Osteocyte (in vitro differentiated cells): Measurements from ENCODE around the gene SLC26A4. TPM values are rescaled to one million over a fixed set of nuclear protein-coding genes. Genes with fewer than 3 reads are reported as not detected.

ENCODE experiments used
- DNase-seq: peaks from one replicate; pipeline ENCODE4 v3.0.0; 2021; ENCODE audit warnings: mixed read lengths; ENCODE audit not compliant: unreplicated experiment; ENCODE audit errors: extremely low spot score
- H3K27ac Mint-ChIP-seq: one replicate; pipeline ENCODE4 v1.8.0; 2021; ENCODE audit warnings: mild to moderate bottlenecking, mixed read lengths; ENCODE audit not compliant: unreplicated experiment
- H3K27me3 Mint-ChIP-seq: one replicate; pipeline ENCODE4 v1.8.0; 2021; ENCODE audit warnings: mixed read lengths; ENCODE audit not compliant: unreplicated experiment
- H3K36me3 Mint-ChIP-seq: one replicate; pipeline ENCODE4 v1.8.0; 2021; ENCODE audit warnings: mixed read lengths; ENCODE audit not compliant: unreplicated experiment
- H3K4me1 Mint-ChIP-seq: one replicate; pipeline ENCODE4 v1.8.0; 2021; ENCODE audit warnings: mixed read lengths; ENCODE audit not compliant: unreplicated experiment
- H3K4me3 Mint-ChIP-seq: one replicate; pipeline ENCODE4 v1.8.0; 2021; ENCODE audit warnings: mild to moderate bottlenecking, moderate library complexity, mixed read lengths; ENCODE audit not compliant: unreplicated experiment
- H3K9me3 Mint-ChIP-seq: one replicate; pipeline ENCODE4 v1.8.0; 2021; ENCODE audit warnings: mixed read lengths; ENCODE audit not compliant: unreplicated experiment
- CTCF ChIP-seq: fragments of 200-600 bp; sonication (generic); IDR thresholded peaks from 2 replicates; pipeline ENCODE4 v1.5.0; 2021; ENCODE audit warnings: antibody characterized with exemption, mild to moderate bottlenecking, moderate library complexity
- total RNA-seq: library from RNA; stranded (reverse); gene quantifications from 2 replicates; pipeline ENCODE4 v1.2.1, GENCODE V29; 2021

SLC26A4 gene
- total RNA-seq, 1 donor from 2014 or later: 0.51 TPM

- Mint-ChIP-seq H3K27me3 (peaks cover 35% of the 10 kb centered on the region), H3K36me3 (no peaks in the 10 kb centered on the region), H3K9me3 (no peaks in the 10 kb centered on the region), H3K27ac (no peak overlapping the region), H3K4me3 (no peak overlapping the region), H3K4me1 (no peaks in the 10 kb centered on the region)
- no peak for DNase-seq
- no peak for TF ChIP-seq CTCF
These were observed 106.8 kb downstream of the SLC26A4 start for GRCh38 chr7:107767391-107767790.

Other genes starting within 250 kb of the SLC26A4 start
- not detected in 2 replicates for gene GPR22, start 190.8 kb upstream of the SLC26A4 start, total RNA-seq
- gene COG5, start 96.9 kb upstream of the SLC26A4 start, total RNA-seq: 44.7 and 47.0 TPM in 2 replicates
- gene DUS4L, start 96.9 kb upstream of the SLC26A4 start, total RNA-seq: 7.9 and 9.1 TPM in 2 replicates
- 59.5 and 62.5 TPM in 2 replicates for gene BCAP29, start 80.6 kb upstream of the SLC26A4 start, total RNA-seq
- gene CBLL1, start 83.3 kb downstream of the SLC26A4 start, total RNA-seq: 23.8 and 26.2 TPM in 2 replicates
- not detected in 2 replicates for gene SLC26A3, start 142.4 kb downstream of the SLC26A4 start, total RNA-seq
- 56.8 and 59.8 TPM in 2 replicates for gene DLD, start 230.4 kb downstream of the SLC26A4 start, total RNA-seq